Heart left ventricle (tissue), 13 donors: ENCODE results near the gene SZRD1.

ENCODE experiments used
- CTCF ChIP-seq, 12 donors: fragments of 200-600 bp; sonication (generic) in 4 of 12; IDR thresholded peaks; one replicate each; pipeline versions ENCODE4 v1.5.0 to v1.8.0; 2018 to 2022; ENCODE audit warnings: antibody characterized with exemption in 12 of 12, mild to moderate bottlenecking in 5 of 12
- POLR2A ChIP-seq, 2 donors: fragments of 450-650 bp; IDR thresholded peaks; one replicate each; pipeline ENCODE4 v1.6.1; 2017; ENCODE audit warnings: antibody characterized with exemption in 2 of 2, mild to moderate bottlenecking in 2 of 2, moderate library complexity in 2 of 2
- donor health status: ischemic (EF 13 %, LVEDD 7.1; RV severe dilation, severe dysfunction).
- donor health status: DM: no; HTN: yes; CAD: no.
- donor health status: DM: no; HTN: no; CAD: no.
- donor health status: ischemic (EF 25% LVEDD 6.9; RV normal size, moderate dysfunction).
- donor health status: ischemic (EF 25% LVEDD 5.7; RV mildly dilated, moderate dysfunction).
- donor health status: ischemic (EF 35%, LVEDD 5.7; RV mildly dilated, moderate dysfunction).
- donor health status: nonischemic (EF 11% LVEDD 7.7; RV severe dilation, severe dysfunction).
- donor health status: DM: yes; HTN: yes; CAD: no.
- donor health status: PGD.
- donor health status: ischemic (EF 29% LVEDD 5.4; RV normal size, mild dysfunction).
- donor health status: nonischemic (EF 23%, LVEDD 6.1; RV moderate dilation, normal function).

GRCh38 chr1:16410803-16411202, 43.8 kb downstream of the SZRD1 start:
- no peak for TF ChIP-seq CTCF (IDR thresholded peaks at IDR 0.05)
- TF ChIP-seq POLR2A (IDR thresholded peaks at IDR 0.05): no peak
